ENCODE data around the gene PTPN20.

Gene PTPN20

DNA sequence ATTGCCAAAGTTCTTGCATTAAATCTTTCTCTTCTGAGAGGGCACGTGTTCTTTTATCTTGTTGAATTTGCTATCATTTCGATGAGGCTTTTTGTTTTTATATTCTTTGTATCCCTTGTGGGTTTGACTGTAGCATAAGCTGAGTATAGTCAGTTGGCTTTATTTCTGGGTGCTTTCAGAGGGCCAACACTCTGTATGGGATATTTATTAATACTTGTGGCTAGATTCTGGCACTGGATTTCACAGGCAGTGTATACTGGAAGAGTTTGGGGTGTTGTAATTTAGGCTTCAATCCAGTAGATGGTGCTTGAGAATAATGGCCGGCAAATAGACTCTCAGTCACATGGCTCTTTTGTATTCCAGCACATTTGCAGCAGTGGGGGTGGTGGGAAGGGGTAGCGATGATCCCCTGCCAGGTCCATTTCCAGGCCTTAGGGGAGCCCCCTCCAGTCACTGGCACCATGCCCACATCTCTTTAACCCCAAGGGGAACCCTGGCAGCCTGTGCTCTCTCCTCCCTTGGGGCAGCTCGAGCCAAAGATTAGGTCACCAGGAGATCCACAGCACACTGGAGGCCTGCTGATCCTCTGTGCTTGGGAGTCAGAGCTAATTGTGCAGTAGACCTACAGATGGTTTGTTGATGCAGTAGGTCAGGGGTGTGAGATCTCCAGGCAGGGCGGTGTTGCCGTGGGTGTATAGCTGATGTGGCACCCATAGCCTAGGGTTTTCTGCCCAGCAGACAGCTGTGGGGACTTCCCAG is 81.8 kb downstream of the PTPN20 start:
- Histone ChIP-seq H3K4me2 (ENCODE audit: low read length) (no peak overlapping the region), H3K27me3 (ENCODE audit: insufficient read depth, low read length) (no peaks in the 10 kb centered on the region), H2AFZ (ENCODE audit: low read length) (no peak overlapping the region), H3K79me2 (ENCODE audit: insufficient read depth, low read length) (no peaks in the 10 kb centered on the region), H3K36me3 (ENCODE audit: insufficient read depth, low read length) (no peaks in the 10 kb centered on the region), H3K9me2 (ENCODE audit: low read depth, low read length) (no peaks in the 10 kb centered on the region), H4K20me1 (ENCODE audit: insufficient read depth, low read length) (no peaks in the 10 kb centered on the region), H3K27ac (ENCODE audit: low read depth, low read length, poor library complexity, severe bottlenecking) (no peak overlapping the region), H3K4me1 (ENCODE audit: insufficient read depth, low read length, severe bottlenecking) (no peaks in the 10 kb centered on the region), H3F3A (ENCODE audit: insufficient read depth, low read length) (no peaks in the 10 kb centered on the region), H3K9ac (ENCODE audit: low read length) (no peak overlapping the region), H3K9me3 (ENCODE audit: low read length) (no peaks in the 10 kb centered on the region), H3K4me3 (ENCODE audit: low read depth, low read length, poor library complexity, severe bottlenecking) (no peak overlapping the region)
- TF ChIP-seq, protein P1, sequence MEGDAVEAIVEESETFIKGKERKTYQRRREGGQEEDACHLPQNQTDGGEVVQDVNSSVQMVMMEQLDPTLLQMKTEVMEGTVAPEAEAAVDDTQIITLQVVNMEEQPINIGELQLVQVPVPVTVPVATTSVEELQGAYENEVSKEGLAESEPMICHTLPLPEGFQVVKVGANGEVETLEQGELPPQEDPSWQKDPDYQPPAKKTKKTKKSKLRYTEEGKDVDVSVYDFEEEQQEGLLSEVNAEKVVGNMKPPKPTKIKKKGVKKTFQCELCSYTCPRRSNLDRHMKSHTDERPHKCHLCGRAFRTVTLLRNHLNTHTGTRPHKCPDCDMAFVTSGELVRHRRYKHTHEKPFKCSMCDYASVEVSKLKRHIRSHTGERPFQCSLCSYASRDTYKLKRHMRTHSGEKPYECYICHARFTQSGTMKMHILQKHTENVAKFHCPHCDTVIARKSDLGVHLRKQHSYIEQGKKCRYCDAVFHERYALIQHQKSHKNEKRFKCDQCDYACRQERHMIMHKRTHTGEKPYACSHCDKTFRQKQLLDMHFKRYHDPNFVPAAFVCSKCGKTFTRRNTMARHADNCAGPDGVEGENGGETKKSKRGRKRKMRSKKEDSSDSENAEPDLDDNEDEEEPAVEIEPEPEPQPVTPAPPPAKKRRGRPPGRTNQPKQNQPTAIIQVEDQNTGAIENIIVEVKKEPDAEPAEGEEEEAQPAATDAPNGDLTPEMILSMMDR (IDR thresholded peaks at IDR 0.05; ENCODE audit: low read length): peak; percentile 41; the same call in 1 of the 2 replicates
- TF ChIP-seq EZH2 (IDR thresholded peaks at IDR 0.05; ENCODE audit: borderline replicate concordance, low read length): no peak

DNA sequence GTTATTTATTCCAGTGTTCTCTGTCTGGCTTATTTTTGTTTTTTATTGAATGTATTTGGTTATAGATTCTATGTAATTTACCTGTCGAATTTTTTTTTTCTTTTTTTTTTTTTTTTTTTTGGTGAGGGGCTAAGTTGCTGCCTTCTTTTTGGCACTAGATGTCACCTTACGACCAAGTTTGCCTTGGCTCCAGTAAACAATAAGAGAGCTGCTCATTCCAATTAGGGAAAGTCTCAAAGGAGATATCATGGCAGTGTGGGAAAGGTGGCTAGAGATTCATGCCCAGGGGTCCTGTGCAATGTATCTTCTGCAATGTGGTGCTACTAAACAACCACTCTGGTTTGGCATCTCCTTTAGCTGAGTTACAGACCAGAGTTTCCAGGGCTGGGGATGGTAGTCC is 84.0 kb downstream of the PTPN20 start:
- H3K4me3 ChIP-seq (ENCODE audit: low read depth, low read length, poor library complexity, severe bottlenecking): no peak overlapping the region
- no peak overlapping the region for H3K27ac ChIP-seq (ENCODE audit: low read depth, low read length, poor library complexity, severe bottlenecking)
- no peaks in the 10 kb centered on the region for H3K36me3 ChIP-seq (ENCODE audit: insufficient read depth, low read length)
- H2AFZ ChIP-seq (ENCODE audit: low read length): no peak overlapping the region
- no peaks in the 10 kb centered on the region for H3K79me2 ChIP-seq (ENCODE audit: insufficient read depth, low read length)
- H3K9ac ChIP-seq (ENCODE audit: low read length): no peak overlapping the region
- H3K4me1 ChIP-seq (ENCODE audit: insufficient read depth, low read length, severe bottlenecking): no peaks in the 10 kb centered on the region
- no peaks in the 10 kb centered on the region for H3K9me2 ChIP-seq (ENCODE audit: low read depth, low read length)
- TF ChIP-seq, protein P1 (IDR thresholded peaks at IDR 0.05; ENCODE audit: low read length): no peak
- no peak for TF ChIP-seq EZH2 (IDR thresholded peaks at IDR 0.05; ENCODE audit: borderline replicate concordance, low read length)
- no peaks in the 10 kb centered on the region for H3K9me3 ChIP-seq (ENCODE audit: low read length)
- H3K4me2 ChIP-seq (ENCODE audit: low read length): no peak overlapping the region
- H3F3A ChIP-seq (ENCODE audit: insufficient read depth, low read length): no peaks in the 10 kb centered on the region
- H4K20me1 ChIP-seq (ENCODE audit: insufficient read depth, low read length): no peaks in the 10 kb centered on the region
- no peaks in the 10 kb centered on the region for H3K27me3 ChIP-seq (ENCODE audit: insufficient read depth, low read length)

DNA sequence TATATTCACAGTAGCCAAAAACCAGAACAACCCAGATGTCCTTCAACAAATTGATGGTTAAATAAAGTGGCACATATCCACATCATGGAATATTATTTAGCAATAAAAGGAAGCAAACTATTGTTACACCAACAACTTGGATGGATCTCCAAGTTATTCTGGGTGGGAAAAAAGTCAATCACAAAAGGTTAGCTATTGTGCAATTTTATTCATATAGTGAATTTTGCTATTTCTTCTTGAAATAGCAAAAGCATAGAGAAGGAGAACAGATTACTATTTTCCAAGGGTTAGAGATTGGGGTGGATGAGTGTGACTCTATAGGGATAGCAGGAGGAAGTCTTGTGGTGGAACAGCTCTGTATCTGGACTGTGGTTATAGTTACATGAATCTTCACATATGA is 87.0 kb downstream of the PTPN20 start:
- Histone ChIP-seq H2AFZ (ENCODE audit: low read length) (no peak overlapping the region), H3K9me2 (ENCODE audit: low read depth, low read length) (no peaks in the 10 kb centered on the region), H4K20me1 (ENCODE audit: insufficient read depth, low read length) (no peaks in the 10 kb centered on the region), H3F3A (ENCODE audit: insufficient read depth, low read length) (no peaks in the 10 kb centered on the region), H3K79me2 (ENCODE audit: insufficient read depth, low read length) (no peaks in the 10 kb centered on the region), H3K27ac (ENCODE audit: low read depth, low read length, poor library complexity, severe bottlenecking) (no peak overlapping the region), H3K4me3 (ENCODE audit: low read depth, low read length, poor library complexity, severe bottlenecking) (no peak overlapping the region), H3K9ac (ENCODE audit: low read length) (no peak overlapping the region), H3K4me1 (ENCODE audit: insufficient read depth, low read length, severe bottlenecking) (no peaks in the 10 kb centered on the region), H3K4me2 (ENCODE audit: low read length) (no peak overlapping the region), H3K36me3 (ENCODE audit: insufficient read depth, low read length) (no peaks in the 10 kb centered on the region), H3K9me3 (ENCODE audit: low read length) (no peaks in the 10 kb centered on the region), H3K27me3 (ENCODE audit: insufficient read depth, low read length) (no peaks in the 10 kb centered on the region)
- no peak for TF ChIP-seq EZH2 (IDR thresholded peaks at IDR 0.05; ENCODE audit: borderline replicate concordance, low read length)
- TF ChIP-seq, protein P1 (IDR thresholded peaks at IDR 0.05; ENCODE audit: low read length): no peak
